ENCODE measurements around the gene RUFY3.
"Not testable (repeated sequence)": the region's sequence is repeated elsewhere in the genome, so short reads cannot be mapped to it uniquely, and the experiment has no call there.

Gene RUFY3, protein sequence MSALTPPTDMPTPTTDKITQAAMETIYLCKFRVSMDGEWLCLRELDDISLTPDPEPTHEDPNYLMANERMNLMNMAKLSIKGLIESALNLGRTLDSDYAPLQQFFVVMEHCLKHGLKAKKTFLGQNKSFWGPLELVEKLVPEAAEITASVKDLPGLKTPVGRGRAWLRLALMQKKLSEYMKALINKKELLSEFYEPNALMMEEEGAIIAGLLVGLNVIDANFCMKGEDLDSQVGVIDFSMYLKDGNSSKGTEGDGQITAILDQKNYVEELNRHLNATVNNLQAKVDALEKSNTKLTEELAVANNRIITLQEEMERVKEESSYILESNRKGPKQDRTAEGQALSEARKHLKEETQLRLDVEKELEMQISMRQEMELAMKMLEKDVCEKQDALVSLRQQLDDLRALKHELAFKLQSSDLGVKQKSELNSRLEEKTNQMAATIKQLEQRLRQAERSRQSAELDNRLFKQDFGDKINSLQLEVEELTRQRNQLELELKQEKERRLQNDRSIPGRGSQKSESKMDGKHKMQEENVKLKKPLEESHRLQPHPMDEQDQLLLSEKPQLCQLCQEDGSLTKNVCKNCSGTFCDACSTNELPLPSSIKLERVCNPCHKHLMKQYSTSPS
- total RNA-seq = 31.2 to 42.9 (median 36.2) reads per million in 3 donors

DNA sequence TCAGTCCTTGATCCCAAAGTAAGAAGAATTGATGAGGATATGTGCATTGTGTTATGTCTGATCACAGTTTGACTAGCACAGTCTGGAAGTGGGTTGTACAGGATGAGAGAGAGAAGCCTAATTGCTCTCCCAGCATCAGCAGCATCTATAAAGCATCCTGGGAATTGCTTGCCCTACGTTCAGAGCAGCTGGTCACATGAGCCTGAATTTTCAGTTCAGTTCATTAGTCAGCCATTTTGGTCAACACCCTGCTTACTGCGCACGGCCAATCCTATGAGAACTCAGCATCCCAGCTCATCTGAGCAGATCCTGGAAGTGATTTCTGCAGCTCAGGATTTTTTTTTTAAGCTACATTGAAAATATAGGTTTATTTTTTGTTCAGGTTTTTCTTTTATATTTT is at the start of gene RUFY3:
RUFY3 (plus strand) TSS at position 218 of the 400 bp plus-strand sequence. CDS start 610 bp downstream, outside the sequence.
- Histone ChIP-seq H3K9me3 (ENCODE audit: control insufficient read depth, low read length) (no peaks in the 10 kb centered on the region), H3K4me1 (ENCODE audit: control insufficient read depth, insufficient read depth, low read length, poor library complexity, severe bottlenecking) (peaks cover 5% of the 10 kb centered on the region), H3K4me3 (ENCODE audit: insufficient read depth, low read depth, low read length, poor library complexity, severe bottlenecking) (no peak within 1 kb of the TSS), H3K36me3 (ENCODE audit: control insufficient read depth, insufficient read depth, low read length) (no peaks in the 10 kb centered on the region), H3K27me3 (replicated peaks; ENCODE audit: control insufficient read depth, insufficient read depth, low read length, poor library complexity, severe bottlenecking) (no peaks in the 10 kb centered on the region), H3K27ac (ENCODE audit: insufficient read depth, low read length, poor library complexity, severe bottlenecking) (peak within 1 kb of the TSS; percentile 7)
- no peak for DNase-seq

DNA sequence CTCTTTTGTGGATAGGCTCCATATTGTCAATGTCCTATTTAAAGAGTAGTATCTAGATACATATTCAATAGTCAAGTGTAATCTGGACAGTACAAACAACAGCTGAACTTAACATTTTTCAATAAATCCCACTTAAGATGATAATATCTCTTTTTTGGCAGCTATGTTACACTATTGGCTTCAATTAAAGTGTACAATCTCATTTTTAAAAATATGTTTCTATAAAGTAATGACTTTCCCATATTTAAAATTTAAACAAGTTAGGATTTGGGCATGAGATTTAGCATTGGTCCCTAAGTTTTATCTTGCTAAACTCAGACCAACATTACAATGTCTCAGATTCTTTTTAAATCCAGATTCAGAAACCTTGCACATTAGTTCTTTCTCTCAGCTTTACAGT is 47.6 kb upstream of the RUFY3 start:
- Histone ChIP-seq H3K9me3 (ENCODE audit: control insufficient read depth, low read length) (no peaks in the 10 kb centered on the region), H3K27me3 (replicated peaks; ENCODE audit: control insufficient read depth, insufficient read depth, low read length, poor library complexity, severe bottlenecking) (no peaks in the 10 kb centered on the region), H3K4me3 (ENCODE audit: insufficient read depth, low read depth, low read length, poor library complexity, severe bottlenecking) (no peak overlapping the region), H3K27ac (ENCODE audit: insufficient read depth, low read length, poor library complexity, severe bottlenecking) (no peak overlapping the region), H3K4me1 (ENCODE audit: control insufficient read depth, insufficient read depth, low read length, poor library complexity, severe bottlenecking) (peaks cover 7% of the 10 kb centered on the region), H3K36me3 (ENCODE audit: control insufficient read depth, insufficient read depth, low read length) (no peaks in the 10 kb centered on the region)
- DNase-seq = no peak

DNA sequence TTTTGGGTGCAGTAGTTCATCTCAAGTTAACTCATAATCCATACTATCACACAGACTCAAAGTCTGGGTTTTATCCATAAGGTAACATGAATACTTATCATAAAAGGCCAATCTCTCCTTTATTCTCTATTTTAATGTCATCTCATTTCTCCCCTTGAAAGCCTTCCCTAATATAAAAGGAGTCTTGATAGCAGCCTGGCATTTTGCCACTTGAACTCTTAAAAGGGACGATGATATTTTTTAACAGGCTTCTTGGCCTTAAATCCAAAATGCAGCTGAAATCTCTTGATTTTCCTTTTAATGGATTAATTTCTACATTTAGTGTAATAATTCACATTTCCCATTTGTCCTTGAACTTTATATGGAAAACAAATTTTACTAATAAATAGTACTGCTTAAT is 47.0 kb upstream of the RUFY3 start:
- no peak overlapping the region for H3K4me3 ChIP-seq (ENCODE audit: insufficient read depth, low read depth, low read length, poor library complexity, severe bottlenecking)
- H3K4me1 ChIP-seq (ENCODE audit: control insufficient read depth, insufficient read depth, low read length, poor library complexity, severe bottlenecking) = peaks cover 7% of the 10 kb centered on the region
- no peaks in the 10 kb centered on the region for H3K27me3 ChIP-seq (replicated peaks; ENCODE audit: control insufficient read depth, insufficient read depth, low read length, poor library complexity, severe bottlenecking)
- H3K9me3 ChIP-seq (ENCODE audit: control insufficient read depth, low read length) = no peaks in the 10 kb centered on the region
- no peaks in the 10 kb centered on the region for H3K36me3 ChIP-seq (ENCODE audit: control insufficient read depth, insufficient read depth, low read length)
- no peak overlapping the region for H3K27ac ChIP-seq (ENCODE audit: insufficient read depth, low read length, poor library complexity, severe bottlenecking)
- DNase-seq = no peak

DNA sequence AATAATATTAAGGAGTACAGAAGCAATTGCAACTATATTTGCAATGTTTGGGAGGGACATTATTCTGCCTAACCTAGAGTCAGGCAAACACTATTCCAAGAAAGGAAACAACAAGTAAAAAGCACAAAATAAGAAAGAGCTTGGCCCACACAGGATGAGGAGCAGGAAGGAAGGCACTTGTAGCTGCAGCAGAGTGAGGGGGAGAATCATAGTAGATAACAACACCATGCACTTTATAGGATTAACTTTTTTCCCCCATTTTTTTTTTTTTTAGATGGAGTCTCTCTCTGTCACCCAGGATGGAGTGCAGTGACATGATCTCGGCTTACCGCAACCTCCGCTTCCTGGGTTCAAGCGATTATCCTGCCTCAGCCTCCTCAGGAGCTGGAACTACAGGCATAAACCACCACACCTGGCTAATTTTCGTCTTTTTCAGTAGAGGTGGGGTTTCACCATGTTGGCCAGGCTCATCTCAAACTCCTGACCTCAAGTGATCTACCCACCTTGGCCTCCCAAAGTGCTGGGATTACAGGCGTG is 45.1 kb upstream of the RUFY3 start:
- Histone ChIP-seq H3K36me3 (ENCODE audit: control insufficient read depth, insufficient read depth, low read length) (no peaks in the 10 kb centered on the region), H3K4me1 (ENCODE audit: control insufficient read depth, insufficient read depth, low read length, poor library complexity, severe bottlenecking) (peaks cover 7% of the 10 kb centered on the region), H3K9me3 (ENCODE audit: control insufficient read depth, low read length) (no peaks in the 10 kb centered on the region), H3K27ac (ENCODE audit: insufficient read depth, low read length, poor library complexity, severe bottlenecking) (no peak overlapping the region), H3K27me3 (replicated peaks; ENCODE audit: control insufficient read depth, insufficient read depth, low read length, poor library complexity, severe bottlenecking) (no peaks in the 10 kb centered on the region), H3K4me3 (ENCODE audit: insufficient read depth, low read depth, low read length, poor library complexity, severe bottlenecking) (no peak overlapping the region)
- no peak for DNase-seq

DNA sequence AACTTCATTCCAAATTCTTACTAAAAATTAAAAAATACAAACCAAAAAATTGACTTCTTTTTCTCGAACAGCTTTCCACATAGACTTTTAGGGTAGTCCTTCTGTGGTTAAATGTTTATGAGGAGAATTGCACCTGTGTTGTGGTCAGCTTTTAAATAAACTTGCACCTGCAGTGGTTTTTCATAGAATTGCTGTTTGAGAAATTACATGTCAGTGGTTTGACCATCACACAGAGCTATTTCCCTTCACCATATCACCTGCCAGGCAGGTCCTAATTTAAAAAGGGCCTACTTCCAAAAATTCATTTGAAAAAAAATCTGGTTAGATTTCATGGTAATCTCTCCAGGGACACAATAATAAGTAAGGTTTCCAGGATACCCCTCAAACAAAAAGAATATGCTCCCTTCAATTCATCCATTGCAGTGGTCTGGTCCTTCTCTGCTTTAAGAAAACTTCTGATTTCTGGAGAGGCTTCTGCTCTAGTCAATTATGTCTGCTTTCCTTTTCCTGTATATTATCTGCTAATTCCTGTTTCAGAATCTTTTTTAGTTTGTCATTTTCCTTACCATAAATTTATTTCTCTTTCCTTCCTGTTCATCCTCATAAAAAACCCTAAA is 43.3 kb upstream of the RUFY3 start:
- Histone ChIP-seq H3K4me3 (ENCODE audit: insufficient read depth, low read depth, low read length, poor library complexity, severe bottlenecking) (no peak overlapping the region), H3K27ac (ENCODE audit: insufficient read depth, low read length, poor library complexity, severe bottlenecking) (no peak overlapping the region), H3K4me1 (ENCODE audit: control insufficient read depth, insufficient read depth, low read length, poor library complexity, severe bottlenecking) (peaks cover 7% of the 10 kb centered on the region), H3K36me3 (ENCODE audit: control insufficient read depth, insufficient read depth, low read length) (no peaks in the 10 kb centered on the region), H3K27me3 (replicated peaks; ENCODE audit: control insufficient read depth, insufficient read depth, low read length, poor library complexity, severe bottlenecking) (no peaks in the 10 kb centered on the region), H3K9me3 (ENCODE audit: control insufficient read depth, low read length) (no peaks in the 10 kb centered on the region)
- DNase-seq = no peak

DNA sequence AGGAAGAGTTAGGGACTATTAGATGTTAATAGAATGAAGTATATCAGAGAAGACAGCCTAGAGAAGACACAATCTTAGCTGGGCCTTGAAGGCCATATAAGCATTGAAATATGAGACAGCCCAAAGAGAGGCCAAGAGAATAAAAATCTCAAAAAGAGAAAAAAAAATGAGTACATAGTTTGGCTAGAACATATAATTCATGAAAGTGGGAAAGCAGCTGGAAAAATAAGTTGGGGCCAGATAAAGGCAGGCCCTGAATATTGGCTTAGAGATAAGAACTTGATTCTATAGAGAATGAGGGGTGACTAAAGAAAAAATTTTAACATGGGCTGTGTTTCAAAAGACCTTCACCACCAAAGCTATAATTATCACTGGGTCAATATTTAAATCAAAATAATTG is 40.8 kb upstream of the RUFY3 start:
- Histone ChIP-seq H3K4me1 (ENCODE audit: control insufficient read depth, insufficient read depth, low read length, poor library complexity, severe bottlenecking) (peaks cover 7% of the 10 kb centered on the region), H3K36me3 (ENCODE audit: control insufficient read depth, insufficient read depth, low read length) (no peaks in the 10 kb centered on the region), H3K4me3 (ENCODE audit: insufficient read depth, low read depth, low read length, poor library complexity, severe bottlenecking) (no peak overlapping the region), H3K27me3 (replicated peaks; ENCODE audit: control insufficient read depth, insufficient read depth, low read length, poor library complexity, severe bottlenecking) (no peaks in the 10 kb centered on the region), H3K9me3 (ENCODE audit: control insufficient read depth, low read length) (no peaks in the 10 kb centered on the region), H3K27ac (ENCODE audit: insufficient read depth, low read length, poor library complexity, severe bottlenecking) (no peak overlapping the region)
- no peak for DNase-seq

DNA sequence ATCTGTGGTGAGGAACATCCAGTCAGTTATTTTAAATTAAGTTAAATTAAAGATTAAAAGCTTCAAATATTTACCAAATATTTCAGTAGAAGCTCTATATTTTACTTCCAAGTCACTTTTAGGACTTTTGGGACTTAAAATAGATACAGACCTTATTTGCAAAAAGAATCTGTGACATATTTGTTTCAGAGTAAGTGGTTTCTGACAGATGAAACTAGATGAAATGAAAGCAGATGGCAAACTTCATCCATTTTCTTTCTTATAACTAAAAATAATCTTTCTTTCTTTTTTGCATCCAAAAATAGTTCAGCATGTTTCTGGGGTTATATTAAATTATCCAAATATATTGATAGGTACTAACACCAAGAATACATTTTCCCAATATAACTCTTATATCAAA is 40.1 kb upstream of the RUFY3 start:
- peaks cover 7% of the 10 kb centered on the region for H3K4me1 ChIP-seq (ENCODE audit: control insufficient read depth, insufficient read depth, low read length, poor library complexity, severe bottlenecking)
- no peaks in the 10 kb centered on the region for H3K9me3 ChIP-seq (ENCODE audit: control insufficient read depth, low read length)
- no peaks in the 10 kb centered on the region for H3K27me3 ChIP-seq (replicated peaks; ENCODE audit: control insufficient read depth, insufficient read depth, low read length, poor library complexity, severe bottlenecking)
- H3K4me3 ChIP-seq (ENCODE audit: insufficient read depth, low read depth, low read length, poor library complexity, severe bottlenecking) = no peak overlapping the region
- no peaks in the 10 kb centered on the region for H3K36me3 ChIP-seq (ENCODE audit: control insufficient read depth, insufficient read depth, low read length)
- no peak for DNase-seq
- no peak overlapping the region for H3K27ac ChIP-seq (ENCODE audit: insufficient read depth, low read length, poor library complexity, severe bottlenecking)

DNA sequence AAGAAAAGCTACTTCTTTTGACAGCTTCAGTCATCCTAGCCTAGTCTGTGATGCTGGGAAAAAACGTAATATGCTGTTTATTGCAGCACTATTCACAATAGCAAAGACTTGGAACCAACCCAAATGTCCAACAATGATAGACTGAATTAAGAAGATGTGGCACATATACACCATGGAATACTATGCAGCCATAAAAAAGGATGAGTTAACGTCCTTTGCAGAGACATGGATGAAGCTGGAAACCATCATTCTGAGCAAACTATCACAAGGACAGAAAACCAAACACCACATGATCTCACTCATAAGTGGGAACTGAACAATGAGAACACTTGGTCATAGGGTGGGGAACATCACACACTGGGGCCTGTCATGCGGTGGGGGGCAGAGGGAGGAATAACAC is 39.6 kb upstream of the RUFY3 start:
- H3K27ac ChIP-seq (ENCODE audit: insufficient read depth, low read length, poor library complexity, severe bottlenecking); H3K4me3 ChIP-seq (ENCODE audit: insufficient read depth, low read depth, low read length, poor library complexity, severe bottlenecking); H3K4me1 ChIP-seq (ENCODE audit: control insufficient read depth, insufficient read depth, low read length, poor library complexity, severe bottlenecking); DNase-seq; H3K27me3 ChIP-seq (replicated peaks; ENCODE audit: control insufficient read depth, insufficient read depth, low read length, poor library complexity, severe bottlenecking); H3K9me3 ChIP-seq (ENCODE audit: control insufficient read depth, low read length); H3K36me3 ChIP-seq (ENCODE audit: control insufficient read depth, insufficient read depth, low read length): not testable (repeated sequence)

DNA sequence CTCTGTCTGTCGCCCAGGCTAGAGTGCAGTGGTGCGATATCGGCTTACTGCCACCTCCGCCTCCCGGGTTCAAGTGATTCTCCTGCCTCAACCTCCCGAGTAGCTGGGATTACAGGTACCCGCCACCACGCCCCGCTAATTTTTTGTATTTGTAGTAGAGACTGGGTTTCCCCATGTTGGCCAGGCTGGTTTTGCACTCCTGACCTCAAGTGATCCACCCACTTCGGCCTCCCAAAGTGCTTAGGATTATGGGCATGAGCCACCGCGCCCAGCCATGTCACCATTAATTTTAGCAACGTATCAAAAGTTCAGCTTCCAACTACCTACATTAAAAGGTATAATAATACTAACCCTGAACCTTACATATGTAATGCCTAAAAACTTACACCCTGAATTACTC is 34.4 kb upstream of the RUFY3 start:
- Histone ChIP-seq H3K27me3 (replicated peaks; ENCODE audit: control insufficient read depth, insufficient read depth, low read length, poor library complexity, severe bottlenecking) (no peaks in the 10 kb centered on the region), H3K9me3 (ENCODE audit: control insufficient read depth, low read length) (no peaks in the 10 kb centered on the region), H3K4me3 (ENCODE audit: insufficient read depth, low read depth, low read length, poor library complexity, severe bottlenecking) (peak overlapping the region; percentile 73), H3K27ac (ENCODE audit: insufficient read depth, low read length, poor library complexity, severe bottlenecking) (peak overlapping the region; percentile 96), H3K4me1 (ENCODE audit: control insufficient read depth, insufficient read depth, low read length, poor library complexity, severe bottlenecking) (peaks cover 14% of the 10 kb centered on the region), H3K36me3 (ENCODE audit: control insufficient read depth, insufficient read depth, low read length) (no peaks in the 10 kb centered on the region)
- DNase-seq = peak in 2 of 3 donors; percentile 6
